Fibroblast of mammary gland (primary cell): ENCODE results near the gene MS4A15.

Experiments used
- DNase-seq: peaks from one replicate; pipeline ENCODE4 v3.0.0-alpha.2; 2010; ENCODE audit warnings: low read depth
- H3K4me3 ChIP-seq: 2 replicates; pipeline ENCODE4 v1.5.1; 2011; ENCODE audit warnings: low read depth, mild to moderate bottlenecking, low read length, moderate library complexity; ENCODE audit not compliant: control insufficient read depth
- CTCF ChIP-seq: conservative IDR thresholded peaks from 2 replicates; pipeline ENCODE4 v1.5.1; 2011; ENCODE audit warnings: low read depth, low read length, inconsistent platforms; ENCODE audit not compliant: control insufficient read depth, insufficient read depth

MS4A15 gene

DNA sequence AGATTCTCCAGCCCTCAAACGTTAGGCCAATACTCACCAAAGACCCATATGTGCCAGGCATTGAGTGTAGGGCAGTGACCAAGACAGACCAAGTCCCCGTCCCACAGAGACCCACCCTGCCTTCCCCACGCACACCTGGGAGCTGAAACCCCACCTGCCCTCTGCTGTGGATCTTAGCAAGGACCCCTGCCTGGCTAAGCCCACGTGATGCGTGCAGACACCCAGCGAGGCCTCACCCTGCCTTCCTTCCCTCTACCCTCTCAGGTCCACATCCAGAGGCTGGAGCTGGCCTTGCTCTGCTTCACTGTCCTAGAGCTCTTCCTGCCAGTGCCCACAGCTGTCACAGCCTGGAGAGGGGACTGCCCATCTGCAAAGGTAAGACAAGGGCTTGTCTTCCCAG, 38.6 kb downstream of the MS4A15 start:
- no peak overlapping the region for H3K4me3 ChIP-seq
- no peak for TF ChIP-seq CTCF
- no peak for DNase-seq

DNA sequence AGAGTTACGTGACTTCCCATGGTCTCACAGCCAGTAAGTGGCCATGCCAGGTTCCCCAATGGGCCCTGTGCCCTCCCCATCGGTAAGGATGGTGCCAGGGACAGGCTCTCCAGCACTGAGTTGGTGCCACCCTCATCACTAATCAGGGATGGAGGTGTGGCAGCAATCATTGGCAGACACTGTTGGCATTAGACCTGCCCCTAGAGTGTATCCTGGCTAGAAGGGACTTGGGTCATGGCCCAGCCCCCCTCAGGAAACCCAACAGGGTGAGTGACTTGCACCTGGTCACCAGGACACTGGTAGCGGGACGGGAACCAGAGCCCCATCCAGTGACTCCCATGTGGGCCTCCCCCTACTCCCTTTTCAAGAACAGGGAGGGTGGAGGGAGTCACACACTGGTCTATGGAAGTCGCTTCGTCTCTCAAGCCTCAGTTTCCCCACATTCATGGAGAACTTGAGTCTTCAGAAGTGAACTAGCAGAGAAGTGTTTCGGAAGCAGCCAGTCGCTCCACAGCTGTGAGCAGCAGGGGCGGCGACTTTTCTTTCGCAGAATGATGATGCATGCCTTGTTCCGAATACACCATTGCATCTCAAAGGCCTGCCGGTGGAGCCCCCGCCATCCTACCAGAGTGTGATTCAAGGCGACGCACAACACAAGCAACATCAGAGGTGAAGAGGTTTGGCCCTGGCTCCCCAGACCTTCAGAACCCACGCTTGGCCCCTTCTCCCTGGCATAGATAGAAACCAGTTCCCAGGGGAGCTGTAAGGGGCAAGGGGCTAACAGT, 41.4 kb downstream of the MS4A15 start:
- no peak overlapping the region for H3K4me3 ChIP-seq
- no peak for DNase-seq
- TF ChIP-seq CTCF = no peak

- H3K4me3 ChIP-seq = no peak overlapping the region
- no peak for DNase-seq
- TF ChIP-seq CTCF = no peak
These were observed 42.0 kb downstream of the MS4A15 start for GRCh38 chr11:60798631-60799030.

DNA sequence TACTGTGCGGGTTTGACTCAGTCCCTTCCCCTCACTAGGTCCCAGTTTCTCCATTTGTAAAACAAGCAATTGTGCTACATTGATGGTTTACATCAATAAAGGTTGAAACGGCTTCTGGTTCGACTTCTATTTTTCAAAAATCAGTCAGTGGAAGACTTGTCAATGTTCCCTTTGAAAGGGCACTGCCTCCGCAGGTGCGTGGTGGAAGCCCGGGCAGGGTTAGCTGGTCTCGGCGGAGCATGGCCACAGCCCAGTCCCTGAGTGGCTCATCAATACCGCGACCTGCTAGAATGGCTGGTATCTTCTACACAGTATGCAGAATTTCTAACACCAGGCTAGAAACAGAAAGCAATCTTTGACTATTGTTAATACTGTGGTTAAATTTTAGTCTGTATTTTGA, 44.5 kb downstream of the MS4A15 start:
- no peak for TF ChIP-seq CTCF
- H3K4me3 ChIP-seq = no peak overlapping the region
- DNase-seq = no peak

GRCh38 chr11:60803273-60803936, 46.7 kb downstream of the MS4A15 start:
- DNase-seq = no peak
- no peak overlapping the region for H3K4me3 ChIP-seq
- TF ChIP-seq CTCF = no peak

- no peak overlapping the region for H3K4me3 ChIP-seq
- DNase-seq = no peak
- TF ChIP-seq CTCF = no peak
These were observed 52.6 kb downstream of the MS4A15 start for GRCh38 chr11:60809249-60809648.
